Ecto neural progenitor cell (in vitro differentiated cells): ENCODE results near the gene BOD1L1.

Source experiments
- DNase-seq: peaks from one replicate; pipeline ENCODE4 v3.0.0-alpha.2; 2018; ENCODE audit warnings: low spot score

Gene BOD1L1

DNA sequence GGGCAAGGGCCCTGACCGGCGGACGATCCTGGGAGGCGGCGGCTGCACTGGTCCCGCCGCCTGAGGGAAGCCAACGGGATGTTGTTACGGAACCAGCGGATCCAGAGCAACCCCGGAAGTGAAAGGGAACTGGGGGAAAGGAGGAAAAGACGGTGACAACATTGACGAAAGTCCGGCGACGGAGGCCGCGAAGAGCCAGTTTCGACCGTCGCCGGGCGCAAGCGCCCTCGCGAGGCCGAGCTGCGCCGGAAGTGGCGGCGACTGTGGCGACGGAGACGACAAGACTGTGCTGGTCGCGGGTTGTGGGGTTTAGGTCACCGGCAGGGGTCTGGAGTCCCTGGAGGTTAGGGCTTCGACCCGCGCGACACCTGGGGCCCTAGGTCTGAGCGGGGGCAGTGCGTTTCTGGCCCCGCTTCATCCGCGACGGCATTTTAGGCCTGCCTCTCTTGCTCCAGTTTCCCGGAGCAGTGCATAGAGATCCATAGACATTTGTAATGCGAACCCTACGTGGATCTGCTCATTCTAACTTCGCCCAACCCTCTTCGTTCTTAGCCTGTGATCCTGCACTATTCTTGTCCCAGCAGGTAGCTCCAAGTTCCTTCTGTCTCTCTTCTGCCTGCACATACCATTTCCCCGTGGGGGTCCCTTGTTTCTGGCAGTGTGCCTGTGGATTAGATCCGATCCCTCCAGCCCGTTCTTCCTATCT, at the start of gene BOD1L1:
BOD1L1 (minus strand) TSS at position 120 of the 706 bp plus-strand sequence. CDS start 138 bp downstream, outside the sequence.
- peak; percentile 91 for DNase-seq

DNA sequence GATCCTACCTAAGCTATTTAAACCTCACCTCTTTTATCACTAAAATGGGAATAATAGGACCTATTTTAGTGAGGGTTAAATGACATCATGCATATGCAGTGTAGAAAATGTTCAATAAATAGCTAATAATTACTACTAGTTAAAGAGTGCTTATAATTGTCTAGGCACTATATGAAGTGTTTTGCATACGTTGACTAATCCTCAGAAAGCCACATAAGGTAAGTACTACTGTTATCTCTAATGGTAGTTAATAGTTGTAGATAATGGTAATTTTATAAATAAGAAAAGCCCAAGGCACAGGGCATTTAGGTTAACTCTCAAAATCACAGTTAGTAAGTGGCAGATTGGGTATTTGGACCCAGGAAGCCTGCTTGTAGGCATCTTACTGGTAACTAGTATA, 47.4 kb upstream of the BOD1L1 start:
- no peak for DNase-seq

DNA sequence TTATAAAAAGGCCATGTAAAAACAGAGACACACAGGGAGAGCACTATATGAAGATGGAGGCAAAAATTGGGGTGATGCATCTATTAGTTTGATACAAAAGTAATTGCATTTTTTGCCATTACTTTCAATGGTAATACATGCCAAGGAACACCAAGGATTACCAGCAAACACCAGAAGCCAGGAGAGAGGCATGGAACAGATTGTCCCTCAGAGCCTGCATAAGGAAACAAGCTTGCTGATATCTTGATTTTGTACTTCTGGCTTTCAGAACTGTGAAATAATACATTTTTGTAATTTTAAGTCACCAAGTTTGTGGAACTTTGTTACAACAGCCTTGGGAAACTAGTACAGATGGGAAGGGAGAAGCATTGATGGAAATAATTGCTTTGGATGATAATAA, 45.6 kb upstream of the BOD1L1 start:
- DNase-seq, result no peak

DNA sequence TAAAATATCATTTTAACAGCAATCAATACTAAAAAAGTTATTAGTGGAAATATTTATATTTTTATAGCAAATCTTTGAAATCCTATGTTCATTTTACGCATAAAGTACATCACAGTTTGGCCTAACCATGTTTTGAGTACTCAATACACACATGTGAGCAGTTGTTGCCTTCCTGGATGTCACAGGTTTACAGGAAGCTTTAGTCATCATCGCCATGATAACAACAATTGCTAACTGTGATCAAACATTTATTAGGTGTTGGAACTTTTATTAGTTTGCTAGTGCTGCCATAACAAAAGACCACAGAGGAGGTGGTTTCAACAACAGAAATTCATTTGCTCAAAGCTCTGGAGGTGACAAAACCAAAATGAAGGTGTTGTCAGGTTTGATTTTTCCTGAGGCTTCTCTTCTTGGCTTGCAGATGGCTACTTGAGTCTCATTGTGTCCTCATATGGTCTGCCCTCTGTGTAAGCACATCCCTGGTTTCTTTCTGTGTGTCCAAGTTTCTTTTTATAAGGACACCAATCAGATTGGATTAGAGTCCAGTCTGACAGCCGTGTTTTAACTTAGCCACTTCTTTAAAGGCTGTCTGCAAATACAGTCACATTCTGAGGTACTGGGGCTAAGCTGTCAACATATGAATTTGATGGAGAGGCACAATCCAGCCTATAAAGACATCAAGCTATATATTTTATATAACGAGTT, 43.1 kb upstream of the BOD1L1 start:
- no peak for DNase-seq

DNA sequence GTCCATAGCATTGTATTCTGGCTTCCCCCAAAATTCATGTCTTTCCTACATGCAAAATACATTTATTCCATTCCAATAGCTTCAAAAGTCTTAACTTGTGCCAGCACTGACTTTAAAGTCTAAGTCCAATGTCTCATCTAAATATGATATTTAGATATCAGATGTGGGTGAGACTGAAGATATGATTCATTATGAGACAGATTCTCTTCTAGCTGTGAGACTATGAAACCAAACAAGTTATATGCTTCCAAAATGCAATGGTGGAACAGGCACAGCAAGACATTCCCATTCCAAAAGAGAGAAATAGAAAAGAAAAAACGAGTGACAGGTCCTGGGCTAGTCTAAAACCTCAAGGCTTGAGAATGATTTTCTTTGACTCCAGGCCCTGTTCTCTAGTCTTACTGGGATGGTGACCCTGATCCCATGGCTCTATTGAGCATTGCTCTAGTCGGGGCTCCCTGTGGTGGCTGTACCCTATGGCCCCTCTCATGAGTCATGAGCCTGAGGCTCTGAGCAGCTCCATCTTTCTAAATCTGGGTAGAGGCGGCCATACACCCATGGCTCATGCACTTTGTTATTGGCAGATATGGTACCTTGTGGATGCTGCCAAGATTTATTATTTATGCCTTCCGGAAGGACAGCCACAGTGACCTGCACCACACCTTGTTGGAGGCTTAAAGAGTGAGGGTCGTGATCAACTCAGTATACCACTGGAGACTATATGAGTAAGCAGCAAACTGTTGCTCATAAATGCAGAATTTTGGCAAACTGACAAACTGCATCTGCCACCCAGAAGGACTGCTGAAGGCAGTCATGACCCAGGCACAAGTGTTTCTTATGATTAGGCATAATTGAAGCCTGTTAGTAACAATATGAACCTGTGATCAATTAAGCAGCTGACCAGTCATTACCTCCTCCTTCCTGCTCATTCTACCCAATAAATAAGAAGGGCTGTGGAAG, 38.5 kb upstream of the BOD1L1 start:
- DNase-seq, result no peak

DNA sequence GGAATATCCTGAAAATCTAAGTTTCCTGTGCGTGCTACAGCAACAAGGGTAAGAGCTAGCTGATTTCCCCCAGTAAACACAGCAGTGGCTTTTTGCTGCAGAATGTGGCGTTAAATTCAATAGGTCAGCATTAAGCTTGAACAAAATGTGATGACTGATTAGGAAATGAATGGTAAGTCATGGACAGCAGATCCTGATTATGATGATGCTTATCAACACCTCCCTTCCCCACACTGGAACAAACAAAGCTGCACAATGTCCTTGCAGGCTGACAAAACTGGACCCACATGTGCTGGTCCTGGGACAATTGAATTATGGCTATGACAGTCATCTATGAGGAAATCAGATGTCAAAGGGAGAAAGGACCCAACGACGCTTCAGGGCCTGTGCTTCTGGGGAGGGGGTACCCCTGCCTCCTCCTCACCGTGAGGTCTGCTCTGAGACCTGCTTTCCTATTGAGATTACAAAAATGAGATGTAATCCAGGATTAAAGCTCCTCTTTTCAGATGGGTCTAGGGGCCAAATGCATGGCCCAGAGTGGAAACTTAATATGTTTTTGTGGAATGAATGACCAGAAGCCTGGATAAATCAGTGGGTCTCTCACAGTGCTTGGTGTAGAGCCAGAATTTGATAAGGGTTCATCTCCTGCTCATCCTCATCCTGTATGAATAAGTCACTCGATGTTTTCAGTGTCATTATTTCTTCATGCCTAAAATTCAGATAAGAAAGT, 32.0 kb upstream of the BOD1L1 start:
- DNase-seq, result no peak

DNA sequence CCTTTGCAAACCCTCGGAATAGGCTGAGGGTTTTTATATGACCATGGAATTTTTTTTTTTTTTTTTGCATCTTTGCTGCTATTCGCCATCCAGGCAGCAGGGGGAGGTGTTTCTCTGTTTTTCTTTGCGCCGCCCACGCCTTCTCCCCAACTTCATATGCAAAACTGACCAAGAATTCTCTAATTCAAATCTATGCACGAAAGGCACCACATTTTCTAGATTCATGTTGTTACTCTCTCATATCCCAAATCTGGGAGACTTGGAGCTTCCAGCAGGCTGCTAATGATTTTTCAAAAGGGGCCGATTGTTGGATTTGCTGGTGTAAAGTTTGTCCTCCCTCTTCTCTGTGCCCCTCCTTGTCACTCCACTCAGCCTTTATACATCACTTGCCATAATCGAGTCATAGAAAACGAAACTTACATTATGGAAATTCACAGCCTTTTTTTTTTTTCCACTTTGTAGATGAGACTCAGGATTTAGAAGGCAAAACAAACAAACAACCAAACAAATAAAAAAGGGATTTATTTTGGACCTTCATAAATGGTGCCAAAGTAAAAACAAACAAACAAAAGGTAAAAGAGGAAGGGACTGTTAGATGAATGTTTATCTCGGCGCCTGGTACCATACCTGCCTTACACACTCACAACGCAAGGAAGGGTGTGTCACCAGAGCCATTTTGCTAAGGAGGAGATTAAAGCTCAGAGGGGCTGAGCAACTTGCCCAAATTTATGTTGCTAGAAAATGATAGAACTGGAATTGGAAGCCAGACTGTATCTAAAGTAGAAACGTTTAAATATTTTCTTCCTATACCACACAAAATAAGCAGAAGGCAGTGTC, 29.3 kb upstream of the BOD1L1 start:
- DNase-seq, result peak; percentile 58

DNA sequence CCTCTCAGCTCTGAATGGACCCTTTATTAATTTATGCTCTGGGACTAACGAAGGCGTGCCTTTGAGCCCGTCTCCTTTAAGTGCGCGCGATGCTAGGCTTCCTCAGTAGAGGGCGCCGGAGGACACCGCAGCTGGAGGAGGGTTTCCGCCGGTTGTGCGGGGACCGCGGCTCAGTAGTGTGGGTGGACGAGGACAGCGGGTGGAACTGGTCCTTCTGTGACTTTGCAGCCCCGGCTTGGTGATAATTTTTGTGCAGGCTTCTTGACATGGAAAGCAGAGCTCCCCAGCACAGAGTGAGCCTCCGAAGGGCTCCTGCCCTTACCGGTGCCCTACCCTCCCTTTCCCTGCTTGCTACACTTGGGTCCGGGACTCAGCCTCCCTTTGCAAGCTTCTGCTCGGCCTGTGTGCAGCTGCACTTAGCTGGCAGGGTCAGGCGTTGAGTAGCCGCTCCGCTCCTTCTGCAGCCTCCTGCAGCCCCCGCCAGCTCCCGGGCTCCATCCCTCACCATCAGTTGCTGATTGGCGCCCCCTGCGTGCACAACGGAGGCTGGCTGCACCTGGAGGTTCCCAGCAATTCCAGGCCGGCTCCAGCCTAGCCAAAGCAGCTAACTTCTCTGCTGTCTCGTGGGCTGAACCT, 26.8 kb upstream of the BOD1L1 start:
- peak; percentile 87 for DNase-seq

DNA sequence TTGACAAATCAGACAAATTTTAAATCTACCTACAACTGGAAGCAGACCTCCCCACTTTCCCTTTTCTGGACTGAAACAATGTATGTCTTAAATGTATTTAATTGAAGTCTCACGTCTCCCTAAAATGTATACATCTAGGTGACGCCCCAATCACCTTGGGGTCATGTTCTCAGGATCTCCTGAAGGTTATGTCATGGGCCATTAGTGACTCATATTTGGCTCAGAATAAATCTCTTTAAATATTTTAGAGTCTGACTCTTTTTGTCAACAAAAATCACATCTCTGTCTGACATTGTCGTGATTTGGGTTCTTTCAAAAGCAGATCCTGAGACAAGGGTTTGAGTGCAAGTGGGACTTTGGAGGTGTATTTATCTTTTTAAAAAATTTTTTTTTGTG, 26.2 kb upstream of the BOD1L1 start:
- DNase-seq, result no peak

DNA sequence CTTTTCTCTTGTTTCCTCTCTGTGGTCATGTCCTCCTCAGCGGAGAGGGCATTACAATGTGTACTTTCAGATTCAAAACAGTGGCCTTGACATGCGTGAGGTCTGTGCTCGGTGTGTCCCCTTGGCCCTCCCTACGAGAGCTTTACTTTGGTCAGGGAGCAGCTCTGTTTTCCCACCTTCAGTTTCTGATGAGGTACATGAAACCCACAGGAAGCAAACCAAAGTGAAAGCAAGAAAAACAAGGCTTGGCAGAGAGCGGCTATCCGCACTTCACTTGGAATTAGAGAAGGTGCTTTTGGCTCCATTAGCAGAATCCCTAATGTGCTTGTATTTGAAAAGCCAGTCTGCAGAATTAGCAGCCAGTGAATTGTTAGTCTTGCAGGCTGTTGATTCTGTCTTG, 19.5 kb upstream of the BOD1L1 start:
- DNase-seq, result no peak

DNA sequence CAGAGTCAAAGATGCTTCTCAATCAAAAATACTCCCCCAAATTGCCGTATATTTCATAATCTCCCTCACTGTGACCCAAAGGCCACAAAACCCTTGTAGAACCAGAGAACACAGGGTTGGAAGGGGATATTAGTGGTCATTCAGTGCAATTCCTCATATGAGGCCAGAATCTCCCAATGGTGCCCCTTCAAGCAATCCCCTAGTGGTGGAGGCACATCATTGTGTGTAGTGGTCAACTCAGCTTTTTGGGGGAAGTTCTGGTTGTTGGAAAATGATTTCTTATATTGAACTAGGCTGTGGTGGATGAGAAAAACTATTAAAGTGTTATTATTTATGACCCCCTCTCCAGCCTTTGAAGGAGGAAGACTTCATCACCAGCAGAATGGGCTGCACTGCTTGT, 17.6 kb upstream of the BOD1L1 start:
- DNase-seq, result no peak

DNA sequence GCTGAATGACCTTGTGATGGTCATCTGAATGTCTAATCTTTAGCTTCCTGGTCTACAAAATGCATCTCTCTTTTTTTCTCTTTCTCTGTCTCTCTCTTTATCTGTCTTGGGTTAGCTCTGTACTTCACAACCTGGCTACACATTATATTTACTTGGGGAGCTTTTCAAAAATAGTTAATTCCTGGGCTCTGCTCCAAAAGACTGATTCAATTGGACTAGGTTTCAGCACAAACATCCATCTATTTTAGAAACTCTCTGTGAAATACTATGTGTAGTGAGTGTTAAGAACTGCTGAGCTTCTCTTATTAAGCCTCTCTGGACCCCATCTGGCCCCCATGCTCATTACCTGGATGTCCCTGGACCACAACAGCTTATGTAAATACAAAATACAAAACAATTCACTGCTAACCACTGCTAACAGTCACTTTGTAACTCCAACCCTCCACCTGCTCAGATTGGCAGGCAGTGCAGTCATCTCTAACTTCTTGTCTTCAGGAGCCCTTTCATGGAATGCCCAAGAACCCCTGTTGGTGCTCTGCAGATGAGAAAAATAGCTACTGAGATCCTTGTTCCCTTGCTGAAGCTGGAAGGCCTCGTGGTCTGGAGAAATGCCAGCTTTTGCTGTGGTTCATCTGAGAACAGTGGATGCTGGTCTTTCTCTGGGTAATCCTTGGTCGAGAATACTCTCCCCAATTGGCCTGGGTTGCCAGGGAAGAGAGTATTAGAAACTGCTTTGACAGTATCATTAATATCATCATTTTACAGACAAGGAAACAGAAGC, 14.8 kb upstream of the BOD1L1 start:
- DNase-seq, result no peak

DNA sequence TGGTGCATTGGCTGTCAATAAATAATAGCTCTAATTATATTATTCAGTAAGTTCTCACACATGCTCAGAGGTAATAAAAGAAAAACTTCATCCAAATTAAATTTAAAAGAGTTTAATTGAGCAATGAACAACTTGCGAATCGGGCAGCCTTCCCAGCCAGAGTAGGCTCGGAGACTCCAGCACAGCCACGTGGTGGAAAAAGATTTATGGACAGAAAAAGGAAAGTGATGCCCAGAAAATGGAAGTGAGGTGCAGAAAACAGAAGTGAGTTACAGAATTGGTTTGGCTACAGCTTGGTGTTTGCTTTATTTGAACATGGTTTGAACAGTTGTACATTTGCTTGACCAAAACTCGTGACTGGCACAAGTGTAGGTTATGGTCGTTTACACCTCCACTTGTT, 13.6 kb upstream of the BOD1L1 start:
- no peak for DNase-seq

DNA sequence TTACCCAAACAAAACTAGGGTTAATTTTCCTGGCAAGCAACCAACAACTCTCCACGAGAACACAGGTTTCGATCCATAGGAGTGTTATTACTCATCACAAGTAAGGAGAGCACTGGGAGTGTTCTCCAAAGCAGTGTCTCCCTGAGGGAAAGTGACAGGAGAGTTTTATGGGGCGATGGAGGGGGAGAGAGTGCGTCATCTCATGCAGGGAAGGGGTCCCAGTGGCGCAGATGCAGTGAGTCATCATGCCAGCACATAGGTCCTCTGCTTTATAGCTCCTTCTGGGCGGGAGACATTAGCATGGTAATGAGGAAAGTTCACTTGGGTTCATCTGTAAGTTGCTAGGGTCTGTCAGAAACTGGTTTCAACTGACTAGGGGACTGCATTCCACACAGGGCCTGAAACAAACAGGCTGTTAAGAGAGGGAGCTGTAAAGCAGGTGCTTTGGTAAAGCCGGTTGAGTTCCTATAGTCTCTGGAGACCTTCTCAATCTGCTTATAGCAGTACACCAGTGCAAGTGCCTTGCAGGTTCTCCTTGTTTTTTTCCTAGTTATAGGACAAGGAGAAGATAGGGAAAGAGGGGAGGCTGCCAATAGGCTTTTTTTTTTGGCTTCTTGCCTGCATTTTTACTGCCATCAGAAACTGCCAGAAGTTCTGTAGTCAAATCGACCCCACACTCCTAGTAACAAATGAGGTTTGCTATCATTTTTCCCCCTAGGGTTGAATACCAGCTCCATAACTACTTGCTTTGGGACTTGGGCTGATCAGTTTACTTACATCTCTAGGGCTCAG, 12.8 kb upstream of the BOD1L1 start:
- no peak for DNase-seq

DNA sequence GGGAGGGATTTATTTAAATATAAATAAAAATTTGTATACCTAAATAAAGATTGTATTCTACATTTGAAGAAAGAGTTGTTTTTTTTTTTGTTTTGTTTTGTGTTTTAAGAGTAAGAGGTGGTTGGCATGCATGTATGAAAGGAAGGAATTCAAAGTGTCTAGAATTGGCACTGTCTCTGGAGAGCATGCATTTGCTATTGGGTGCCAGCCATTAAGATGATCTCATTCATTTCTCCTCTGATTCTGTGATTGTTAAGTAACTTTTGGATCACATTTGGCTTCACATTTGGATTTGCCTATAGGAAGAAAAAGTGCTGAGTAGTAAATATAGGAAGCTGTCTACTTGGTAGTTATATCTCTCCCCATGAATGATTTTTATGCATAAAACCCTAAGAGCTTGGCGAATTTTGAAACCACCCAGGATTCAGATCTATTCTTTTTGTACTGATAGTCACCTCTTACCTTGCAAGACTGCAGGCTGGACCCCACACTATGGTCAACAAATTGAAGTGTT, 7.8 kb upstream of the BOD1L1 start:
- no peak for DNase-seq

DNA sequence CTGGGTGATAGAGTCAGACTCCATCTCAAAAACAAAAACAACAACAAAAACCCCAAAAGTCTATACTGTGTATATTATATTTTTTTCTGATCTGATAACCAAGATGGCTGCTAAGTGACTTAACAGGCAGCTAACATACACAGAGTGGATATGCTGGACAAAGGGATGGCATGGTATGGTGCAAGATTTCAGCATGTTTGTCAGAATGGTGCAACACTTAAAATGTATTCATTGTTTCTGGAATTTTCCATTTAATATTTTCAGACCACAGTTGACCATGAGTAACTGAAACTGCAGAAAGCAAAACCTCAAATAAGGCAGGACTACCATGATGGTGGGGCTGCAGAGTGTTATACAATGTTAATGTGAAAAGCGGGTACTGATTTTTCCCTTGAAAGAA, 6.1 kb upstream of the BOD1L1 start:
- DNase-seq, result no peak

DNA sequence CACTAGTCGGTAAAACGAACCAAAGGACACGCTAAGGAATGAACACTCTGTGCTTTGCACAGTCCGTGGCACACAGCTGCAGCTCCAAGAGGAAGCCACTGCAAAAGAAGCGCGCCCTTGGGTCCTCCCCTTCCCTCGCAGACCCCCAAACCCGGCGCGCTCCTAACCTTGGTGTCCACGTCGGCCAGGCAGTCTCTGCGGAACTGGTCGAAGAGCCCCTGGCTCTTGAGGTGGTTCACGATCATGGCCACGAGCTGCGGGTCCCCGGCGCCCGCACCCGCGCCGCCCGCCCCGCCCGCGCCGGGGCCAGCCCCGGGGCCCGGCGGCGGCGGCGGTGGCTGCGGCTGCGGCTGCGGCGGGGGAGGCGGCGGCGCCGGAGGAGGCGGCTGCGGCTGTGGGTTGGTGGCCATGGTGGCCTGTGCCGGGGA, 333 bp downstream of the BOD1L1 start:
- DNase-seq, result peak; percentile 59

DNA sequence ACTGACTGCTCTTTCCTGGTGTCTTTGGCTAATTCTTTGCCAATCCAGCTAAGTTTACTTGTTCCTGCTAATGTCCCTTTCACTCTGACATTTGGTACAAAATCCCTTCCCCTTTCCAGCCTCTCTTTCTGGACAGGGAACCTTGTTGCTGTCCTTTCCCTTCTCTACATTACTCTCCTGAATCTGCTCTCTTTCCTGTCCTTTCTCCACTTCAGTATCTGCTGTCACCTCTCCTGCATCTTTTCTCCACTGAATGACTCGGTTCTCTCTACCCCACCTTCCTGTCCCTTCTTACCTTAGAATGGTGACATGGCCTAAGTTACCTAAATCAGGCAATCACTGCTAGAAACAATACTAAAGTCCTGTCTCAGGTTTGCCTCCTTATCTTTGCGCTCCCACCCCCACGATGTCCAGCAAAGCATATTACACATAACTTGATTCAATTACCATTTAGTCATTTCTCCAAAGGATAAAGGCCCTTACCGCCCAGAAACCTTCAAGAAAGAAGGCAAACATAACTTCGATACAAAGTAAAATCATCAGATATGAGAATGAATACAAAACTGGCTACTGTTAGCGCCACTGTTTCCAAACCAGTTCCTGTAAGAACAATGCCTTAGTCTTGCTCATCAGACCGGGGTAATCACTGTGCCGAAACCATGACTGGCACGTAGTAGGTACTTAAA, 890 bp downstream of the BOD1L1 start:
- DNase-seq, result no peak
